Endothelial cell of umbilical vein (primary cell): ENCODE measurements around the gene EXOSC5. TPM values are rescaled to one million over a fixed set of nuclear protein-coding genes. Genes with fewer than 3 reads are reported as not detected.
A peak's percentile ranks its signal among the peaks of the same experiment; 100 is the strongest.

Experiments
- BruUV-seq: library from RNA; stranded (reverse); fragments of 400-500 nt; replicated peaks from 2 replicates; lab custom pipeline; 2021; lab: Mats Ljungman, UMichigan
- CTCF ChIA-PET: fragments of 300-600, 350-600 bp; sonication (Branson Sonifier 250); formaldehyde crosslinking; loops from one replicate; lab custom pipeline; 2021; ENCODE audit warnings: antibody characterized with exemption, inconsistent platforms; lab: Charles Lee
- POLR2A ChIA-PET: fragments of 300-600, 350-600 bp; sonication (Branson Sonifier 250); formaldehyde crosslinking; loops from one replicate; lab custom pipeline; 2021; ENCODE audit warnings: antibody characterized with exemption, inconsistent platforms; lab: Charles Lee
- DNase-seq: peaks from one replicate; pipeline ENCODE4 v3.0.0-alpha.2; 2011; ENCODE audit warnings: low read depth, low spot score
- FAIRE-seq: peaks from 2 replicates; lab custom pipeline; 2011; peaks lifted over from hg19 to GRCh38; lab: Jason Lieb, UNC
- H2AFZ ChIP-seq: 2 replicates; pipeline ENCODE4 v1.6.0; 2012; ENCODE audit warnings: low read depth, low read length, control low read depth, inconsistent platforms
- H3K27ac ChIP-seq: 2 replicates; pipeline ENCODE4 v1.5.1; 2011; ENCODE audit warnings: low read depth, mild to moderate bottlenecking, control low read depth, low read length, moderate library complexity; ENCODE audit not compliant: insufficient read depth
- H3K27me3 ChIP-seq, 2 experiments: 2 replicates each; pipeline versions ENCODE4 v1.6.0 to v1.6.1; 2011; ENCODE audit warnings: low read length in 2 of 2, mixed read lengths in 1 of 2; ENCODE audit not compliant: control insufficient read depth in 2 of 2, insufficient read depth in 2 of 2
- H3K36me3 ChIP-seq, 2 experiments: 2 replicates in 1 of 2; 3 replicates in 1 of 2; pipeline ENCODE4 v1.5.1; 2011; ENCODE audit warnings: low read length in 2 of 2, mild to moderate bottlenecking in 1 of 2, moderate library complexity in 1 of 2; ENCODE audit not compliant: control insufficient read depth in 2 of 2, insufficient read depth in 2 of 2; ENCODE audit errors: extremely low read depth in 1 of 2
- H3K4me1 ChIP-seq: 3 replicates; pipeline ENCODE4 v1.5.1; 2011; ENCODE audit warnings: mild to moderate bottlenecking, low read length; ENCODE audit not compliant: control insufficient read depth, insufficient read depth; ENCODE audit errors: extremely low read depth
- H3K4me2 ChIP-seq: 2 replicates; pipeline ENCODE4 v1.6.1; 2011; ENCODE audit warnings: low read length, control low read depth, mixed read lengths; ENCODE audit not compliant: insufficient read depth
- H3K4me3 ChIP-seq, 3 experiments: fragments of 200-600 bp in 1 of 3; sonication (generic), shearing (Covaris generic) in 1 of 3; replicated peaks in 1 of 3; 2 replicates each; pipeline ENCODE4 v1.5.1; 2011 to 2016; ENCODE audit warnings: control low read depth in 3 of 3, low read length in 3 of 3, mild to moderate bottlenecking in 2 of 3, inconsistent platforms in 1 of 3, low read depth in 1 of 3, moderate library complexity in 1 of 3; ENCODE audit not compliant: insufficient read depth in 1 of 3
- H3K79me2 ChIP-seq: 2 replicates; pipeline ENCODE4 v1.6.0; 2012; ENCODE audit warnings: low read length, inconsistent platforms; ENCODE audit not compliant: control insufficient read depth, insufficient read depth
- H3K9ac ChIP-seq: replicated peaks from 2 replicates; pipeline ENCODE3; 2011; ENCODE audit warnings: low read length, control low read depth; ENCODE audit not compliant: insufficient read depth; ENCODE audit errors: extremely low read depth
- H3K9me1 ChIP-seq: replicated peaks from 3 replicates; pipeline ENCODE4 v1.6.0; 2011; ENCODE audit warnings: mild to moderate bottlenecking, low read length; ENCODE audit not compliant: control insufficient read depth, insufficient read depth; ENCODE audit errors: extremely low read depth
- H3K9me3 ChIP-seq: replicated peaks from 2 replicates; pipeline ENCODE4 v1.5.1; 2012; ENCODE audit warnings: low read length, inconsistent platforms; ENCODE audit not compliant: control insufficient read depth, insufficient read depth
- H4K20me1 ChIP-seq: replicated peaks from 2 replicates; pipeline ENCODE3; 2011; ENCODE audit warnings: mild to moderate bottlenecking, low read length; ENCODE audit not compliant: control insufficient read depth, insufficient read depth; ENCODE audit errors: extremely low read depth
- CTCF ChIP-seq, 2 donors: IDR thresholded peaks; 1 replicate in 1 of 2; 2 replicates in 1 of 2; pipeline ENCODE4 v1.5.1; 2011; ENCODE audit warnings: low read length in 2 of 2, mild to moderate bottlenecking in 2 of 2, moderate library complexity in 2 of 2, control low read depth in 1 of 2, inconsistent platforms in 1 of 2, low read depth in 1 of 2; ENCODE audit not compliant: insufficient read depth in 1 of 2; ENCODE audit errors: extremely low read depth in 1 of 2
- GATA2 ChIP-seq: IDR thresholded peaks from 2 replicates; pipeline ENCODE4 v1.7.0; 2011; ENCODE audit warnings: low read depth, mild to moderate bottlenecking, moderate library complexity, mixed read lengths, low read length; ENCODE audit not compliant: insufficient read length, insufficient read depth
- MYC ChIP-seq: IDR thresholded peaks from one replicate; pipeline ENCODE4 v1.6.1; 2011; ENCODE audit warnings: mild to moderate bottlenecking, low read depth, low read length
- POLR2AphosphoS5 ChIP-seq: IDR thresholded peaks from 2 replicates; pipeline ENCODE4 v1.6.1; 2012; ENCODE audit warnings: low read depth, mild to moderate bottlenecking, control low read depth, low read length, moderate library complexity; ENCODE audit not compliant: insufficient read depth
- dilution Hi-C: fragments of 300-500 bp; cut with MboI; formaldehyde crosslinking; loops from one replicate; pipeline ENCODE4 v1.15.0; 2019; ENCODE audit warnings: low sequenced_read_pairs; ENCODE audit not compliant: extremely low pct_ligation_motif_present
- intact Hi-C: fragments of 100-400 bp; cut with micrococcal nuclease; formaldehyde crosslinking; loops from one replicate; pipeline ENCODE4 v1.10.0; 2022
- polyA plus RNA-seq, 4 experiments: library from polyadenylated mRNA; depleted of rRNA in 3 of 4; stranded (reverse) in 3 of 4; unstranded in 1 of 4; fragments of >200 nt; gene quantifications; 2 replicates each; pipeline versions ENCODE4 v1.2.1 to v1.2.3, GENCODE V29; 2011 to 2012; ENCODE audit warnings: missing spikeins in 1 of 4
- total RNA-seq: library from RNA; stranded (reverse); gene quantifications from 2 replicates; pipeline ENCODE4 v1.2.3, GENCODE V29; 2021

The EXOSC5 gene
- total and polyA plus RNA-seq, 2 donors (not counting 3 experiments of a cell fraction or from before 2014, with no cell fraction given), result 14.0 to 20.9 TPM

GRCh38 chr19:41366089-41366488 is 31.1 kb downstream of the EXOSC5 start:
- Histone ChIP-seq H3K4me2 (no peak overlapping the region), H3K4me1 (peaks cover 20% of the 10 kb centered on the region), H3K9me3 (no peaks in the 10 kb centered on the region), H3K27me3 (no peaks in the 10 kb centered on the region), H4K20me1 (no peaks in the 10 kb centered on the region), H3K27ac (no peak overlapping the region), H2AFZ (no peak overlapping the region), H3K79me2 (peaks cover 29% of the 10 kb centered on the region), H3K9ac (no peak overlapping the region), H3K36me3 (no peaks in the 10 kb centered on the region), H3K9me1 (no peaks in the 10 kb centered on the region), H3K4me3 (no peak overlapping the region)
- ChIA-PET POLR2A (interaction anchor here (0.6 kb wide), 1 partner anchor 14 kb away, joined by 6 read pairs; no protein-coding TSS in a partner anchor), CTCF (interaction anchor here (0.9 to 4.3 kb wide), 5 partner anchors 13 to 162 kb away, joined by 3 to 35 read pairs (median 3); partner anchors contain the start of gene TGFB1)
- dilution Hi-C loops, result no loop called here
- TF ChIP-seq CTCF (IDR thresholded peaks at IDR 0.05; ENCODE audit: extremely low read depth in 1 of 2, insufficient read depth in 1 of 2, low read depth in 1 of 2, low read length in 2 of 2) (peak in 1 of 2 donors; percentile 21), MYC (no peak)
- BruUV-seq, result no TSS peak
- intact Hi-C loops, result no loop called here
- no peak for FAIRE-seq
- DNase-seq, result no peak

- peak; percentile 43 for FAIRE-seq
Measured at GRCh38 chr19:41364524-41365391, 32.4 kb downstream of the EXOSC5 start.

More at GRCh38 chr19:41364524-41365391, 32.4 kb downstream of the EXOSC5 start:
- TF ChIP-seq GATA2, result no peak
- peak; percentile 3 for TF ChIP-seq POLR2AphosphoS5
- Histone ChIP-seq H3K9me3 (no peaks in the 10 kb centered on the region), H3K9ac (peak overlapping the region; percentile 94), H3K27me3 (no peaks in the 10 kb centered on the region), H3K4me1 (peaks cover 20% of the 10 kb centered on the region), H3K9me1 (no peaks in the 10 kb centered on the region), H2AFZ (peak overlapping the region; percentile 11), H3K4me2 (peak overlapping the region; percentile 94), H3K36me3 (no peaks in the 10 kb centered on the region), H3K79me2 (peaks cover 29% of the 10 kb centered on the region), H4K20me1 (no peaks in the 10 kb centered on the region), H3K27ac (peak overlapping the region; percentile 88), H3K4me3 (peak overlapping the region; percentile 40 to 86 (median 60))
- CTCF ChIA-PET, result interaction anchor here (0.8 to 4.3 kb wide), 12 partner anchors 9 to 199 kb away, joined by 3 to 35 read pairs (median 3); partner anchors contain the start of genes DMAC2 and TGFB1
- POLR2A ChIA-PET, result interaction anchor here (0.6 to 1.6 kb wide), 7 partner anchors 11 to 92 kb away, joined by 3 to 8 read pairs (median 4); partner anchors contain the start of genes DMAC2 and TGFB1
- intact Hi-C loops (loop anchor here (1.0 to 2.0 kb wide), 2 partner anchors 33 to 62 kb away; partner anchors contain the start of genes B3GNT8, BCKDHA and EXOSC5), dilution Hi-C loops (no loop called here)
- DNase-seq, result no peak
- no TSS peak for BruUV-seq
